NCI-H69 (cell line): ENCODE measurements around the gene RNF182.
"Not testable (repeated sequence)": the region's sequence is repeated elsewhere in the genome, so short reads cannot be mapped to it uniquely, and the experiment has no call there.

ENCODE experiments used
- DNase-seq: peaks from one replicate; lab custom pipeline; 2025; lab: John Stamatoyannopoulos, UW

RNF182 gene, protein sequence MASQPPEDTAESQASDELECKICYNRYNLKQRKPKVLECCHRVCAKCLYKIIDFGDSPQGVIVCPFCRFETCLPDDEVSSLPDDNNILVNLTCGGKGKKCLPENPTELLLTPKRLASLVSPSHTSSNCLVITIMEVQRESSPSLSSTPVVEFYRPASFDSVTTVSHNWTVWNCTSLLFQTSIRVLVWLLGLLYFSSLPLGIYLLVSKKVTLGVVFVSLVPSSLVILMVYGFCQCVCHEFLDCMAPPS

DNA sequence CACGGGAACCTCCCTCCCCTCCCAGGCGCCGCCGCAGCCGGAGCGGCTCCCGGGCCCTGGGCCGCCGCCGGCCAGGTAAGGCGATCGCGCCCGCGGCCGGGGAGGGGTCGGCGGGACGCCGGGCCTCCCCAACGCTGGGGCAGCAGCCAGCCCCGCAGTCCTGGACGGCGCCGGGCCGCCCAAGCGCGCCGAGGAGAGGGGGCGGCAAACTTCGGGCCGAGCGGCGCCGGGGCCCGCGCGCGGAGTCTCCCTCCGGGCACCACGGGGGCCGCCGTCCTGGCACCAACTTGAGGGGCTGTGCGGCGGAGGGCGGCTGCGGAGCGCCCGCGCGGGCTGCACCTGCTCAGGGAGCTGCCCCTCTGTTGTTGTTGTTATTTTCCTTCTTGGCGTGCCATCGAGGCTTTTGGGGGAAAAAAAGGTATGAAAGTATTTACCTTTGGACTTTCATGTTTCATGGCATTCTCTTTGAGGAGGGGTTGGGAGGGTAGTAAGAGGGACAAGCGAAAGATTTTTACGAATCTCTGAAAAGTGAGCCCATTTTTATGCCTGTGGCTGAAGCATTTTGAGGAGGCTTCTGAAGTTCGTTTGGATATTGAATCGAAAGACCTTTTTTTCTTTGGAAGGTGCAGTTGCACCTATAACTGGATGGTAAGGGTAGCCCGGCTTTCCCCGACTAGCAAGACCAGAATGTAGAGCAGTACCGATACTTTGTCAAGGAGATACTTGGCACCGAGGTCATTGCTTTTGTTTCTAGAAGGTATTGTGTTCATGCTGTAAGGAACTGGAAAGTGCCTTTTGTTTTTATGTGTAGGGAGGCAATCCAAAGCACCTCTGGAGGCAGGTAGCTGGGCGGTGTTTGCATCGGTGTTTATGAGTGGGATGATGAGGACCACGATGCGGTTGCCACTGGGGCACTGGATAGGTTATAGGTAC, at the start of gene RNF182:
Gene RNF182, plus strand, starts transcription at position 4 of the 933 bp plus-strand sequence. CDS start 52,168 bp downstream, outside the sequence.
- DNase-seq = peak; percentile 79

DNA sequence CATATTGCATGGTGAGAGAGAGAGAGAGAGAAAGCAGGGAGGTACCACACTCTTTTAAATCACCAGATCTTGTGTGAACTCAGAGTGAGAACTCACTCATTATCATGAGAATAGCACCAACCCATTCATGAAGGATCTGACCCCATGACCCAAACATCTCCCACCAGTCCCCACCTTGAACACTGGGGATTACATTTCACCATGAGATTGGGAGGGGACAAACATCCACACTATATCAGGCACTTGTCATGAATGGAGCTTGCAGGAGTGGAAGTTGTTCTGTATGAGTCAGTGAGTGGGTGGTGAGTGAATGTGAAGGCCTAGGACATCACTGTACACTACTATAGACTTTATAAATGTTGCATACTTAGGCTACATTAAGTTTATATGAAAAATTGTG, 47.7 kb upstream of the RNF182 start:
- DNase-seq = no peak

DNA sequence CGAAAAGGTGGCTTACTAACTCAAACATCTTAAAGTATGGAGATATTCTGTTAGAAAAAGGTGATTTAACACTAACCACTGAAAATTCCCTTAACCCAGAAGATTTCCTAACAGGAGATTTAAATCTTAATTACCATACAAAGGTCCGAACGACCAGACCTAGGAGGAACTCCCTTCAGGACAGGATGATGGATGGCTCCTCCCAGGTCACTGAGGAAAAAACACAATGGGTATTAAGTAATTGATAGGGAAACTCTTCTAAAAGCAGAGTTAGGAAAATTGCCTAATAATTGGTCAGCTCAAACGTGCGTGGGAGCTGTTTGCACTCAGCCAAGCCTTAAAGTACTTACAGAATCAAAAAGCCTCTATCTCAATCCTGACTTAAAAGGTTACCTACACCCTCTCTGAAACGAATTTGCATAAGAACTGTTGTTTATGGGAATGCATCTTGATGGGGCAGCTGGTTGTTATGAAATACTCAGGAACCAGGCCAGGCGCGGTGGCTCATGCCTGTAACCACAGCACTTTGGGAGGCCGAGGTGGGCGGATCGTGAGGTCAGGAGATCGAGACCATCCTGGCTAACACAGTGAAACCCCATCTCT, 44.6 kb upstream of the RNF182 start:
- DNase-seq = not testable (repeated sequence)

DNA sequence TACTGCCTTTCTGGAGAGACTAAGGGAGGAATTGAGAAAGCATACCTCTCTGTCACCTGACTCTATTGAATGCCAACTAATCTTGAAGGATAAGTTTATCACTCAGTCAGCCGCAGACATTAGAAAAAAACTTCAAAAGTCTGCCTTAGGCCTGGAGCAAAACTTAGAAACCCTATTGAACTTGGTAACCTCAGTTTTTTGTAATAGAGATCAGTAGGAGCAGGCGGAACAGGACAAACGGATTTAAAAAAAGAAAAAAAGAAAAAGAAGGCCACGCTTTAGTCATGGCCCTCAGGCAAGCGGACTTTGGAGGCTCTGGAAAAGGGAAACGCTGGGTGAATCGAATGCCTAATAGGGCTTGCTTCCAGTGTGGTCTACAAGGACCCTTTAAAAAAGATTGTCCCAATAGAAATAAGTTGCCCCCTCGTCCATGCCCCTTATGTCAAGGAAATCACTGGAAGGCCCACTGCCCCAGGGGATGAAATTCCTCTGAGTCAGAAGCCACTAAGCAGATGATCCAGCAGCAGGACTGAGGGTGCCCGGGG, 43.1 kb upstream of the RNF182 start:
- DNase-seq = no peak

DNA sequence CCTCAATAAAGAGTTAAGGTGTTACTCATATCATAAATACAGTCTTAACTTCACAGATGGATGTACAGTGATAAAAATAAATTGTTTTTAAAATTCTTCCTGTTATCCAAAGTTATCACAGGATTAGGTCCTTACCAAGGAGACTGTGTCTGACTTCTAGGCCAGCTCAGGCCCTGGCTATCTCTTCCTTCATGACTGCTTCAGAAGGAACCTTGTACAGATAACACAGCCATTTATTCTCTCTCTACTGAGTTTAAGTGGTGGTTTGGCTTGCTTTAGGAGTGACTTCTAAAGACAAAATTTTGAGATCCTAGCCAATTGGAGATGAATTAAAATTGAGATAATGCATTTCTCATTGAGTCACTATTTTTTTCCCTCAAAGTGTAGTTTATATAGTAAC, 40.8 kb upstream of the RNF182 start:
- no peak for DNase-seq

DNA sequence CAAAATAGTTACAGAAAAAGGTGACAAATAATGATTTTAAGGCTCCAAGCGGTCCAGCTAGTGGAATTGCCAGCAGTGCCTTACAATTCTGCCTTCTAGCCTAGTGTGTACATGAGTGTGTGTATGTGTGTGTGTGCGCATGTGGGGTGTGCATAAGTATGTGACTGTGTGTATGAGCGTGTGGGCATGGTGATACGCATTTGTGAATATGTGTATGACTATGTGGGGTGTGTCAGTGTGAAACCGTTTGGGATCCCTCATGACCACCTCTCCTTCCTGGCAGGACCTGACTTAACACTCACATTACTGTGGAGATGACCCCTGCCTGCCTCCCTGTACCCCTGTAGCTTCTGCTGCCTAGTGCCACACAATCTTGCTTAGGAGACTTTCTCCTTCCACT, 40.4 kb upstream of the RNF182 start:
- DNase-seq = no peak

DNA sequence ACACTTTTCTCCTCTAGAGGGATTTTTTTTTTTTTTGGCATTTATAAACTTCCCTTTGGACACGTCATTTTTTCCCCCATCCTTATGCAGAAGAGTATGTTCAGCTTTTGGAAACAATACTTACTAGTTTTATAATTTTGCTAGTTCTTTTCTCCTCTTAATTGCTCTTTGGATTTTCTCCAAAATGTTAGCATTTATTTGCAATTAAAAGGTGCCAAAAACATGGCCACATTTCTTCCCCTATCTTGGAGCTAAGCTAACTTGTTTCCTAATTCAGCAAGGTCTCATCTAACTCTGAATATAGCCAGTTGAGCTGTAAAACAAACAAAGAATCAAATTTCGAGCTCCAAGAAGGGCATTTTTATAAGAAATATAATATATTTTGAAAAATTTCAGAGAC, 39.2 kb upstream of the RNF182 start:
- DNase-seq = no peak

DNA sequence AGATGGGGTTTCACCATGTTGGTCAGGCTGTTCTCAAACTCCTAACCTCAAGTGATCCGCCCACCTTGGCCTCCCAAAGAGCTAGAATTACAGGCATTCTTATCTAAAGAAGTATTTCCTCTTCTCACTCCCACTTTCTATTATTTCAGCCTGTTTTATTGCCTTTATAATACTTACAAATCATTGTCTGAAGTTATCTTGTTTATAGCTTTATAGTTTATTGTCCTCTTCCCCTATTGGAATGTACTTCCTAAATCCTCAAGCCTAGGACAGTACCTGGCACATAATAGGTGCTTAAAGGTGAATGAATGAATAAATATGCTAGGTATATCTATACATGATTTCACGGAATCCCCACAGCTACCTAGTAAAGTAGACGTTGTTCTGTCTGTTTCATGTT, 37.8 kb upstream of the RNF182 start:
- DNase-seq = no peak

DNA sequence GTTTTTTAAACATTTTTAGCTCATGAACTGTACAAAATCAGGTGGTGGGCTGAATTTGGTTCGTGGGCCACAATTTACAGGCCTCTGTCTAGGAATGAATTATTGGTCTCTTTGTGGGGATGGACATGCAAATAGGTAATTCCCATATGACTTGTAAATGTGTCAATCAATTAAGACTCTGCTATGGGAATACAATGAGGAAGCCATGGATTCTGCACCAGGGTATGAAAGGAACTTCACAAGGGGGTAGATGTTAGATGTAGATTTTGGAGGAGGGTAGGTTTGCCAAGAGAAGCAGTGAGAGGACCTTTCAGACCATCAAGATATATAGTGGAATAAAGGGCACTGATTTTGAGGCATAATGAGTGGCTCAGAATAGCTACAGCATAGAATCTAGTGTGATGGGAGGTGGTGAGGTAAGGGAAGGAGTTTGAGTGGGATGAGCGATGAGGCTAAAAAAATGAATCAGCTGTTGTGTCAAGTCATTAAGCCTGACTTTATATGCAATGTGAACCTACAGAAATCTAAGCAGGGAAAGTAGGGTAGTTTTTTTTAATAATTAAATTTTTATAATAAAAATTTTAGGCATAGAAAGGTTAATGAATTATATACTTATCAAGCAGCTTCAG, 32.6 kb upstream of the RNF182 start:
- peak; percentile 29 for DNase-seq

DNA sequence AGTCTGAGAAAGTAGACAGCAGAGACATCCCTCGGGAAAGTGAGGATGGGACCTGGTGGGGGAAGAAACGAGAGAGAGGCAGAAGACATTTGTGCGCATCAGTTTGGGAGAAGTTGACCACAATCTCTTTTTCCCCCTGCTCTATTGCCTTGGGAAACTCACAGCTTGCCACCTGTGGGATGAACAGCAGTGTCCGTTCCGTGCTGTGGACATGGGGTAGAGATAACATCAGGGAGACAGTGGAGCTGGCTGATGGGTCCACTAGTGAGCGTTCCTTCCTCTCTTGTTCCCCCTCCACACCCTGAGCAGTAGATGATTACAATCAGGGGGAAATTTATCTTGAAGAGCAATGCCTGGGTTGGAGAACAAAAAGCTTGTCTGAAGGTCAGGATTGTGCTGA, 21.8 kb upstream of the RNF182 start:
- no peak for DNase-seq

DNA sequence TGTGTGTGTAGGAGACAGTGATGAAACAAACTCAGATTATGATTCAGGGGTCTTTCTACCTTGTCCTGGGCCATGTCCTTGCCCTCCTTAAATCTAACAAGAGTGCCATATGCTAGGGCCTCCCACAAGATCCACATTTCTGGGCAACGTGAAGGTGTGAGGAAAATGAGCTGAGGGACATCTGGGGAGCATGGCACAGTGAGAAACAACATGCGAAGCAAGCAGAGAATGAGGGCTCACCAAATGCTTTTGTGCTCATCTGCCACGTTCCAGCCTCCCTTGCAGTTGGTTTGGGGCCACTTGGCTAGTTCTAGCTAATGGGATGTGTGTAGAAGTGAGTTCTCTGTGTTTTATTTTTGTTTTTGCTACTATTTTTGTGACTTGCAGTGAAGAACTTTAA, 21.4 kb upstream of the RNF182 start:
- DNase-seq = no peak

DNA sequence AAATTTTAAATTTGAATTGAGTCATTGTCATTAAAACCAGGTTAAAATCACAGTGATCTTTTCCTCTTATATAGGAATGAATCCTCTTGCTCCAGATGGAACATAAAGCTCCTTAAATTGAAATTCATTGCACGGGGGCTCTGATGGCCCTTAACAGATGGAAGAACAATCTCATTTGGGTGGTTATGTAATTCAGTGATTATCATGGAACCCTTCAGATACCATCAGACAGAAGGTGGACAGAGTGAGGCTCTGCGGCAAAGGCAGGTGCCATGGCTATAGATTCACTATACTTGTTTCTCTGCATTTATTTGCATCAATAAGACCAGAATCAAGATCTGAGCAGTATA, 17.8 kb upstream of the RNF182 start:
- DNase-seq = no peak

DNA sequence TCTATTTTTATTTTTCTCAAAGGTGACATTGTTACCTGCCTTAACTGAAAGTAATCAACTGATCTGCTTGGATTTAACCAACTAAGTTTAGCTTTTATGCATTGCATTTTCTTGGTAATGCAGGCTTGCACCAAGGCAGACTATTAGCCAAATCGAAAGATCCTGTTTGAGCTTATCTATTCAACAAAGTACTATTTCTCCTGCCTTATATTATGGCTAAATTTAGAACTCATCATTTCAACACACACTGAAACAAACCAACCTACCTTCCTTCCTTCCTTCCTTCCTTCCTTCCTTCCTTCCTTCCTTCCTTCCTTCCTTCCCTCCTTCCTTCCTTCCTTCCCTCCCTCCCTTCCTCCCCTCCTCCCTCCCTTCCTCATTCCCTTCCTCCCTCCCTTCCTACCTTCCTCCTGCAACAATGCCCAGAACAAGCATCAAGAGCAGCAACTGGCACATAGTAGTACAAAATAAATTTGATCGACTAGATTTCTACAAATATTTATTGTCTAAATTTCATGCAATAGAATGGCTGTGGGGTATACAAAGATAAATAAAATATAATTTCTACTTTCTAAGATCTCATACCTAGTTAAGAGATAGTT, 17.0 kb upstream of the RNF182 start:
- peak; percentile 16 for DNase-seq

DNA sequence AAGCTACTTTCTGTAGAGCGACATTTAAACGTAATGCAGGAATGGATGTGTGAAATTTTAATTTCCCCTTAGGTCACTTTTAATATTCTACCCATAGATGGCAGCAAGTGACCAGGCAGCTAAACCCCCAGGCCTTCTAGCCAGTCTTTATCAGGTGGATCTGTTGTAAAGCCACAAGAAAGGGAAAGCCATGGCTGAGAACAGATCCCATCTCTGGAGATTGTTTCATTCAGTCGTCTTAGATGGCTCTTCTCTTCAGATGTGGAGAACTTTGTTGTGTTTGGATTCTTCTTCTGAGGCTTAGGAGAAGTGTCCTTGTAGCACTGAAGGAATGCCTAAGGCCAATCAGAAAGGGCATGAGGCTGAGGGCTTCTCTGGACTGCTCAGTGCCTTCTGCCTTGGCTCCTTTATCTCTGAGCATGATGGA, 15.8 kb upstream of the RNF182 start:
- peak; percentile 89 for DNase-seq

DNA sequence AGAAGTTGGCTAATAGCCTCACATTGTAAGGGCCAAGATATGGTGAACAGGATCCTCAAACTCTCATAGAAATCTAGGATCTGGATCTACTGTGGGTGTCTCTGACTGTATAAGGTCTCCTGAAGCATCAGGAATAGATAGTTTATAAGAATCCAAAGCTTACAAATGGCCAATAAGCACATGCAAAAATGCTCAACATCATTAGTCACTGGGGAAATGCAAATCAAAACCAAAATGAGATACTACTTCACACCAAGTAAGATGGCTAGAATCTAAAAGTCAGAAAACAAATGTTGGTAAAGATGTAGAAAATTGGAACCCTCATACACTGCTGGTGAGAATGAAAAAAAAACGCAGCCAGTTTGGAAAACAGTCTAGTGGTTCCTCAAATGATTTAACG, 14.3 kb upstream of the RNF182 start:
- no peak for DNase-seq

DNA sequence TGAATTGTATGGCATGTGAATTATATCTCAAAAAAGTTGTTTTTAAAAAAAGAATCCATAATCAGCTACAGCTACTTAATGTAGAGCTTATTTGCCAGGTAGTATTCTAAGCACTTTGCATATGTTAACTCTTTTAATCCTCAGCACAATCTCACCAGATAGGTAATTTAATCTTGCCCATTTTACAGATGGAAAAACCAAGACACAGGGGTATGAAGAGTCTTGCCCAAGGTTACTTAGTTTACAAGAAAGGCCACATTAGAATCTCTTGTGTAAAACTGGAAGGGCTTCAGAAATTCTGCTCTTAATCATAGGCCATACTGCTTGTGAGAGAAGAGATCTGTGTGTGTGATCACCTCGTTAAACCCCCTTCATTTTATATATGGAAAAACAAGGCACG, 13.4 kb upstream of the RNF182 start:
- no peak for DNase-seq

DNA sequence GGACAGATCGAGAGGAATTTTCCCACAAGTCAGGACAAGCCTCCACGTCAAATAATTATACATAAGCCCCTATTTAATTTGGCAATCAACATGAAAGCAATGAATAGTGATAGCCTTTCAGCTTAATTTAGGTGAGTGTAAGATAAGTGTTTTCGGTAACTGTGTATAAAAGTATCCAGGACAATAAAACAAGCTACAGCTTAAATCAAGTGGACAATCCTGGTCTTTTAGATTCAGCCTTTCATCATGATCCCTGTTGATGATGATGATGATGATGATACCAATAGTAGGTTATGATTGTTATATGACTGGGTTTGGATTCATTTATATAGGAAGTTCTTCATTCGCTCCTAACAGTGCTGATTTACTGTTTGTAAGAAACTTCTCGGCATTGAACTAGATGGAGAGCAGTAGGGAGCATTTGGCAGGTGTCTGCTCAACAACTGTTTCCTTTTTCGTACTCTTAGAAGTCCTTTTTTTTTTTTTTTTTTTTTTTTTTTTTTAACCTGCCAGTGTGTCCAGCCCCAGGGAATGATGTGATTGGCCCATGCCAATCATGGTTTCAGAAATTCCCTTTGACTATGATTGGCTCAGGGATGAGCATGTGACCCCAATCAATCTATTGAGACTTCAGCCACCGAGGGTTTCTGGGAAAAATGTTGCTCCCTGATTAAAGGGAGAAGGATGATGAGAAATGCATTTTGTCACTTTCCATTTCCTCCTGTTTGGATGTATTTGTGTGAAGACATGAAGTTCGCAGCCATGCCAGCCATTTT, 11.3 kb upstream of the RNF182 start:
- peak; percentile 48 for DNase-seq

DNA sequence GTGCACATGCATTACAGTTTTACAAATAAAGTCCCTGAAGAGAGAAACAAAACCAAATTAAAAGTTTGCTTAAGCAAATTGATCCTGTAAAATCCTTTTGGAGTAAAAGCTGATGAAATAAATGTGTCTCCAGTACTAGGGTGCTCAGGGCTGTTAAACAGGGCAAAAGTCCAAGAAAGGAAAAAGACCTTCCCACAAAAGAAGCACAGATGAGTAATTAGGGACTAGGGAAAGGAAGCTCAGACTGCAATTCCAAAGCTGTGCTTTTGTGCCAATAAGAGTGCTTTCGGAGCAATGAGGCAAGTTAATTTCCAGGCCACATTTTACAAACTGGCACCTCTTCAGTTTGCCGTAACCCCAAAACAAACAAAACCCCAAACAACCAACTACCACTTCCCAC, 10.4 kb upstream of the RNF182 start:
- DNase-seq = peak; percentile 94

DNA sequence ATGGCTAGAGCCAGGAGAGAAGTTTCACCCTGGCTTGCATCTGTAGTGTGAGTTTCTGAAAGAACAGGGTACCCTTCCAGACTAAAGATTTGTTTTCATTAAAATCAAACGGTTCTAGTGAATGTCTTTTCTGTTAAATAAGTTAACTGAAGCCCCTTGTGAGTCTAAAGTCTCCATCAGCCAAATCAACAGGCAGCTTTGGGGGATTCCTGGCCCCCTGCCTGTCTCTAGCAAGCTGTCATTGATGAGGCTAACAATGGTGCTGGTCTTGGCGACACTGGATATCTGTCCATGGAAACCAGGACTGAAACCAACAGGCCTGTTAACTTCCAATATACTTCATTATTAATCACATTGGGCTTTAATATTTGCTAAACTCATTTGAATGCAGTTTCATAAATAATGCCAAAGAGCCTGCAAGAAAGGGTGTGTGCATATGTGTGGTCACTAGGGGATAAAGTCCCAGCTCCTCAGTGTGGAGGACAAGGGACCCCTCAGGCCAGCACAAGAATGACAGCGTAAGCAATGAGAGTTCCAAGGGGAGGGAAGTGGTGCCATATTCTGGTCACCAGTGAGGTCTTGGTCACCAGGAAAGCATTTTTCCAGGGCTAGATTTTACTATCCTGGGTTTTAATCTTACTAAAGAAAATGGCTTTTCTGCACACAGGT, 9.1 kb upstream of the RNF182 start:
- no peak for DNase-seq

DNA sequence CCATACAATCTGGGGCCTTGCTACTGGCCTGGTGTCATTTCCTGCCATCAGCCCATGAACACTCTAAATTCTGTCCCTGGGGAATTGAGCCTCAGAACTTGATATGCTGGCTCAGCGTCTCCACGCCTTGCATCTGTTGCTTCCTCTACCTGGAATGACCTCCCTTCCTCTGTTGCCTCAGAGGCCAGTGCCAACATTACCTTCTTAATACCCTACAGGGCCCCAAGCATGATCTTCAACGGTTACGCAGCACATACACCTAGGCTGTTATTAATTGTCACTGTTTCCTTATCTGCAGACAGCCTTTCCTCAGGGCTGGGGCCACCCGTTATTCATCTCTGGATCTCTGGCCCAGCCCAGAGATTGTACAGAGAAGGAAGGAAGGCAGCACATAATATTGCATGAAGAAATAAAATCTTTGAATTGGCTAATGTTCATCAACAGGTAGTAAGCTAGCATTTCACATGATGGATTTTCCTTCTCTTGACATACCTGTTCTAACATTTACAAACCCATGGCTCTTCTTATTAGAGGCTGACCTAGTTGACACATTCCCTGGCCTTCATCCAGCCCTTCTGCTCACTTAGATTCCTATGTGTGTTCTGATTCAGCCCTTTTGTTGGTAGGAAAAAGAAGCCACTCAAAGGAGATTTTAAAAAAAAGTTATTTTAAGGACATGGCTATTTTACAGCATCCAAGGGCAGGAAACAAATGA, 8.4 kb upstream of the RNF182 start:
- DNase-seq = peak; percentile 96
